ENCODE measurements around the gene CDH23.

The CDH23 gene

GRCh38 chr10:71371750-71372166 is 25.0 kb upstream of the CDH23 start:
- DNase-seq, result no peak

GRCh38 chr10:71372882-71373495 is 23.7 kb upstream of the CDH23 start:
- DNase-seq, result no peak

DNA sequence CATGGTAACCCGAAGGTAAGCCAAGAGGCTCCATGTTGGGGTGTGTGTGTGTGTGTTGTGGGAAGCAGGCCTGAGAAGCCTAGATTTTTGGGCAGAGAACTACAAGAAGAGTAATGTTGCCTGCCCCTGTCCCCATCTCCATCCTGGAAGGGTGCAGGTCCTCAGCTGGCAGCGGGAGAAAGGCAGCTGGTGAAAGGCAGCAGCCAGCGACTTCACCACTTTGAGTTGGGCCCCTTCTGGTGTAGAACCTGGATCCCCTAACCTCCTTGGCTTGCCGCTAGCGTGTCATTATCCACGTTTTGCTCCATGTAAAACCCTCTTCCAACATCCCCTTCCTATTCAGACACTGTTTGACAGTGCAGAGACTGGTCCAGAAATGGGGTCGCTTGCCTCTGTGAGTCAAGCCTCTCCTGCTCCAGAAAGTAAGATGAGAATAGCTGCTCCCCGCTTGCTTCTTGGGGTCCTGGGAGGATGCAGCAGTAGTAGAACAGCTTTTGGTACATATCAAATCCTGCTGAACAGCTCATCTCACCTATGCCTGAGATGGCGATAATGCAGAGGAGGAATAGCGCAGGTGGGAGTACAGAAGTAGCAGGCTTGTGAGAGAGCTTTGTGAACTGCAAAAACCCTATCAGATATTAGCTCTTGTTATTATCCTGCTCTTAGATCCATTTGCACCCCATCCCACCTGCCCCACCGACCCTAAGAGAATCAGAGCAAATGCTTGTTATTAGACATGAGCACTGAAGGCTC is 22.1 kb upstream of the CDH23 start:
- DNase-seq, result no peak

GRCh38 chr10:71375952-71376351 is 20.8 kb upstream of the CDH23 start:
- no peak for DNase-seq

GRCh38 chr10:71378336-71379117 is 18.2 kb upstream of the CDH23 start:
- DNase-seq, result no peak

DNA sequence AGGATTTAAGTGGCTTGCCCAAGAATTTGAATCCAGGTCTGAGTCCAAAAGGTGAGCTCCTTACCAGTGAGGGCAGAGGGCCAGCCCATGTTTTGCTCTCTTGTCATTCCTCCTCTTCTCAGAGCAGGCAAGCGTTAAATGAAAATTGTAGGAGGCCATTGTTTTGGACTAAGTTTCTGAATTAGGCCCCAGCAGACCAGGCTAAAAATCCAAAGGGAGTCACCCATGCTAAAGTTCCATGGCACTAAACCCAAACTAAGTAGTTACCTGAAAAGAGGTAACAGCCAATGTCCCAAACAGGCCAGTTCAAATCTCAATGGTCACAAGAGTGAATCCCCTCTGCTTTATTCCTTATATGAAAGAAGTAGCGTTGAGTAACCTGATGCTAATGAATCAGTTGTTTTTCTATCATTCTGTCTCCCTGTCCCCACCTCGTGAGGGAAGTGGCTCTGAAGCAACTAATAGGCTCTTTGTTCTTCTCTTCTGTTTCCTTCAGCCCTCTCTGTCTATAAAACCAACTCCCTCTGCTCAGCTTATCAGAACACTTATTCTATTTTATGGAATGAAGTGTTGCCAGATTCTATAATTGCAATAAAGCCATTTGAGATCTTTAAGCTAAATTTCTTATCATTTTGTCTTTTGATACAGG is 17.5 kb upstream of the CDH23 start:
- DNase-seq, result no peak

DNA sequence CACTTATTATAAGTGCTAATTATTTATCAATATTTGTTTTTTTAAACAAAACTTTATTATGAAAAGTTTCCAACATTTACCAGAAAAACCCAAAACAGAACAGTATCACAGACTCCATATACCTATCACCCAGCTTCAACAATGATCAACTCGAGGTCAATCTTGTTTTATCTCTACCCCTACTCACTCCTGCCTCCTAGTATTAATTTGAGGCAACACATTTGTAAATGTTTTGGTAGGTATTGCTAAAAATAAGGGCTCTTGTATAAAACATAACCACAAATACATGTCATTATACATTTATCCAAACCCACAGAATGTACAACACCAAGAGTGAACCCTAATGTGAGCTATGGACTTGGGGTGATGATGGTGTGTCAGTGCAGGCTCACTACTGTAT is 15.9 kb upstream of the CDH23 start:
- no peak for DNase-seq

GRCh38 chr10:71381611-71382010 is 15.1 kb upstream of the CDH23 start:
- no peak for DNase-seq

DNA sequence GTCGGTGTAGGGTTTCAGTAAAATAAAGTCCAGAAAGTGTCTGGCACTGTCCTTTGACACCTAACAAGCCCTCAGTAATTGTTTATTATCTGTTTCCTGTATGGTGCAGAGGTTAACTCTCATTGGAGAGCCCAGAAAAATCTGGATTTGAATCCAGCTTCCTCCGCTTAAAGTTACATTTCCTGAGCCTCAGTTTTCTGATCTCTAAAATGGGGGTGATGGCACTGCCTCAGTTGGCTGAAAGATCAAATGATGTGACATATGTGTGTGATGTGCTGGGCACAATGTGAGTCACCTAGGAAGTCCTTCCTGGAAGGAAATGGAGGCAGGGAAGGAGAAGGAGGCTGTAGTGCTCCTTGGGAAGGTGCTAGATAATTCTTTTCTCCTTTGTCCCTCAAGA is 14.7 kb upstream of the CDH23 start:
- DNase-seq, result no peak

DNA sequence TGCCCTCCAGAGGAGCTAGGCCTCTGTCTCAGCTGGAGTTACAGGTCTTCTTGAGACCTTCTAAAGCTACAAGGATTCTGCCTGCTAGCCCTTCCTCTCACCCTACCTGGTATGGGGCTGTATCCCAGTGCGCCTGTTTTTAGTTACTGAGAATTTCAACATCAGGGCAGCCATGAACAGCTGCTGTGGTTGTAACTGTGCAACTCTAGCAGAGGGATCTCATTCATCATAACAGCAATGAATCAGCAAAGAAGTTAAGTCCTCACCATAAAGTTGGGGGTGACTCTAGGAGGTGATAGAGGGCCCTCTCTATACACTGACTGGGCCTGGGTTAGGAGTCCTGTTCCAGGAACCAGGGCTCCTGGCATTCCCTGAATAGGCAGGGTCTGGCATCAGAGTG is 14.0 kb upstream of the CDH23 start:
- DNase-seq, result no peak

GRCh38 chr10:71383972-71384687 is 12.6 kb upstream of the CDH23 start:
- DNase-seq, result no peak

DNA sequence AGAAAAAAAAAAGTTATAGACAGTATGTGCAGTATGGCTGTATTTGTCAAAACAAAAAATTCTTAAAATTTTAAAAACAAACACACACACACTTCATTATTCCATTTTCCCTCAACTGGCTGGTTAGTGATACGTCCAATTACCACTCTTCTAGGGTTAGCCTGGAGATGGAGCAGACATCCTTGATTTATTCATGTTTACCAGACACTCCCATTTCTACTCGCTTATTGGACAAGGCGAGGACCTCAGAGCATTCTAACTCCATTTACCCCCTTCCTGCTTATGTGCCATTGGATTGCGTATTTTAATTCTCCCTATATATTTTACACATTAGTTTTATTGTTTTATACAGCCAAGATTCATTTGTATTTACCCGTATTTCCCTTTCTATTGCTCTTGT is 8.5 kb upstream of the CDH23 start:
- no peak for DNase-seq

GRCh38 chr10:71388583-71389310 is 8.0 kb upstream of the CDH23 start:
- DNase-seq, result no peak

DNA sequence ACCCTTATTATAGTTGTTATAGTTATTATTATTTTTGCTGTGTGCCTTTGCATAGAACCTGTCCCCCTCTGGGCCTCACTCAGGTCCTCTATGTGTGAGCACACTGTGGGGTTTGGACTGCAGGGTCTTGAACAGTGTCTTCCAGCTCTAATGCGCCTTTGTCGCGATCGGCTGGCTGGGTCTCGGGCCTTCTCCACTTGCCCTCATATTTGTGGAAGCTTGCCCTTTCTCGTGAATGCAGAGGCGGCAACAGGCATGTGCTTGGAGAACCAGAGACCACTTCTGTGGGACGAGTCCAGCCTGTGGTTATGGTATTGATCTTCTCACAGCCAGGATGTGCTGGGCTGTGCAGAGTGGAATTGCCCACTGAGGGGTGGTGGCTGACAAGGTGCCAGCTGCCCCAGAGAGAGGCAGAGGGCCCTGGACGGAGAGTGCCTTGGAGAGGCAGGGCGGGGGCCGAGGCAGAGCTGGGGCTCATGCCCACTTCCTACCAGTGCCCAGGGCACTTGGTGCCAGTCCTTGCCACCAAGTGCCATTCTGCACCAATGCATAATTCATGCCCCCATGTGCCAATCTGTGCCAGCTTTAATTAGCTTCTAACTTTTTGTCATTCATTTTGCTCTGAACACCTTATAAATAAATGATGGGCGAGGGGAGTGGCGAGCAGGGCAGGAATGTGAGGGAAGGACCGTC is 6.8 kb upstream of the CDH23 start:
- no peak for DNase-seq

- DNase-seq, result no peak
These were observed 6.3 kb upstream of the CDH23 start for GRCh38 chr10:71390461-71390835.

DNA sequence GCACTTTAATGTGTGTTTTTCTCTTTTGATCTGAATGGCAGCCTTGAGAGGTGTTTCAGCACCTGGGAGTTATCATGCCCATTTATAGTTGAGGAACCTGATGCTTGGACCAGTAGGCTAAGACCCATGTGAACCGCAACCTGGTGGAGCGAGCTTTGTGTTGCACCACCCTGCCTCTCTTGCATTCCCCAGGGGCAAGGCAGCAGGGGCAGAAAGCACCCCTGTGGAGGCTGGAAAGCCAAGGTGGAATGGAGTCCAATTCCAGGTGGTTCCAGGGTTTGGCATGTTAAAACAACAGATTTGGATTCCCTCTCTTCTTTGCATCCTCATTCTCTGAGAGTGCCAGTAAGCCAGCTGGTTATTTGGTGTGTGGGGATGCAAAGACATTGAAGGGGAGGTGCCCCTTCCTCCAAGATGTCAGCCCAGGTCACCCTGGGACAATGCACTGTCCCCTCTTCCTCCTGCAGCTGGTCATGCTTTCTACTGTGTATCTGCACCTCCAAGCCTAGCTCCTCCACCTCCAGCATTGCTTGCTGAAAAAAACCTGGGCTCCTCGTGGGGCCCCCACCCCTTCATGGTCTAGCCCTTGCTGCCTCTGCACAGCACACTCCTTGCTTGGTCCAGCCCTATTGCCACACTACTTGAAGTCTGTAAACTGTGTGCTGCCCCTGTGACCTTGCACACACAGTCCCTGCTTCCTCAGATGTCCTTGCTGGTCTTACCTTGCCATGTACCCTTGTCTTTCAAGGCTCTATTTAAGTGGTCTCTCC is 5.6 kb upstream of the CDH23 start:
- DNase-seq, result no peak

DNA sequence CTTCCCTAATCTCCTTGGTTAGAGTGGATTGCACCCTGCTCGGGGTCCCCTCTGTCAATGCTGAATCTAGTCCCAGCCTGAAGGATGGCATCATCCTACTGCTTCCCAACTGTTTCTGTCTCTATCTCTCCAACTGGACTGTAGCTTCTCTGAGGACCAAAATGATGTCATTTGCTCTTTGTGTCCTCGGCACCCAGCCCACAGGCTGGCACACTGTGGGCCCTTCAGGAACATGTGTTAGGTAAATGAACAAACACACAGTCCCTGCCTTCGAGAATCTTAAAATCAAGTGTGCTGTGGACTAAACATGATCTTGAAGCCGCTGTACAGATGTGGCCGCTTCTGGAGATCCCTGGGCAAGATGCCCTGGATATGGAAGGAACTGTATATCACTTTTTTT is 5.0 kb upstream of the CDH23 start:
- DNase-seq, result no peak

DNA sequence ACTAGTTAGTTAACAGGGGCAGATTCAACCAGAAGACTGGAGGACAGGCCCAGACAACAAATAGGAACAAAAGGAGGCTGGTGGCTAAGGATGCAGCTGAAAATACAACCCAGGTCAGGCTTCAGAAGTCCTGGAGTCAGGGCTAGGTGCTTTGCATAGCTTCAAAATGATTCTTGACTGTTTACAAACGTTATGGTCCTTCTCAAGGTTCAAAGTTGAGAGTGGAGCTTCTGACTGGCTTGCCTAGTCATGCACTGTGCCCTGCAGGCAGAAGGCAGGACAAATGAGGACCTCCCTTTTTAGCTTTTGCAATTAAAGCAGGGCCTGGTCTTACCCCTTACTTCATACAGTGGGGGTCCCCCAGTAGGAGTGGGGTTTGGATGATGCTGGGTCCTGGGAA is 4.4 kb upstream of the CDH23 start:
- no peak for DNase-seq

DNA sequence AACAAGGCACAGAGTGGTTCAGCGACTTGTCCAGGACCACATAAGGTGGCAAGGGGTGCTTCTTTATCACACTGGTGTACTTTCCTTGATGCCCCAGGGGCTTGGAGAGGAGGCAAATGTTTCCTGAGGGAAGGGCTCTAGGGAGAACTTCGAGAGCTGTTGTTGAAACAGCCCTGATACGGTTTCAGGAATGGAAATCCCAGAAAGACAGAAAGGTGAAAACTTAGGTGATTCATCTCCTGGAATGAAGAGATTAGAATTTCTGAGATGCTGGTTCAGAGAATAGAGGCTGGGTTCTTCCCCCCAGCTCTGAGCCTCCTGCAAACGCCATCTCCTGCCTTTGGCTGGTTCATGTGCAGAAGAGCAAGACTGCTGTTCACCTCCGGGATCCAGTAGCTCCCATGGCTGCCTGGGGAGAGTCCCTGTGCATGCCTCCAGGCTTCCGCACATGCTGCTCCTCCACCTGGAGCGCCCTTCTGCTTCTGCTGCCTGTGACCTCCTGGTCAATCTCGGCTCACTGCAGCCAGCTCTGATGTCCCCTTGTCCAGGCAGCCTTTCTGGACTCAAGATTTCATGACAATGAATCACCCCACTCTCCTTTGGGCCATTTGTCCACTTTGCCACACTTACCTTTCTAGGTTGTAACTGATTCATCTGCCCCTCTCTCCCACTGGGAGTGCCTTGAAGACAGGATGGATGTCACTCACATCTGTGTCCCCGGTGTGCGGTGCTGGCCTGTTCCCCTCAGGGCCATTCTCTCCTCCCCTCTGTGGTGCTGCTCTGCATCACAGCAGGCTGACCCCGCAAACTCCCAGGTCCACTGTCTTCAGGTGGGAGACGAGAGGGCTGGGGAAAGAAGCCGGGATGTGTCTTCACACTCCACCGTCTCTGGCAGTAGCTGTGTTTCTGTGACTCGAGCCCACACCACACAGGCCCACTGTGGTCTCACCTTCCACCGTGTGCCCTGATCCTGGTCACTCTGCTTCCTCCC is 3.6 kb upstream of the CDH23 start:
- no peak for DNase-seq
